Activated CD8-positive, alpha-beta memory T cell treated with anti-CD3 and anti-CD28 coated beads, Interleukin-2, amount 50 U/mL, for 24 hours (primary cell): ENCODE results near the gene PALLD.
"Not testable (repeated sequence)": the region's sequence is repeated elsewhere in the genome, so short reads cannot be mapped to it uniquely, and the experiment has no call there.

Source experiments
- DNase-seq: peaks from one replicate; pipeline ENCODE4 v3.0.0-alpha.2; 2020; ENCODE audit errors: extremely low read depth

Gene PALLD

DNA sequence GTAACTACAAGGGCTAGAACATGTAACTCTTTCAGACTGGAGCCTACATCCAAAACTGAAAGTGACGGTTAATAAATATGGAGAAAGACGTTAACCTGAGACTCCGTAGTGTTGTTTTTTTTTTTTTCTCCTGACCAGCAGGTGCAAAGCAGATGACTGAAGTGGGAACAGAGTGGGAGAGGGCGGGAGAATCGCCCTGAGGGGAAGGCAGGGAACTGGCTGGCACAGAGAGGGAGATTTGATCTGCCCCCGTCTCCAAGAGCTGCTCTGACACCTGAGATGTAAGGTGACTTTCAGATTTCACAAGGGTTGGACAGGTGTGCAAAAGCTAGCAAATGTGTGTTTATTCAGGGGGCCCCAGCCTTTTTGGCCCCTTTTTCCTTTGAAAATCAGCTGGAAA is 180.2 kb downstream of the PALLD start:
- no peak for DNase-seq

DNA sequence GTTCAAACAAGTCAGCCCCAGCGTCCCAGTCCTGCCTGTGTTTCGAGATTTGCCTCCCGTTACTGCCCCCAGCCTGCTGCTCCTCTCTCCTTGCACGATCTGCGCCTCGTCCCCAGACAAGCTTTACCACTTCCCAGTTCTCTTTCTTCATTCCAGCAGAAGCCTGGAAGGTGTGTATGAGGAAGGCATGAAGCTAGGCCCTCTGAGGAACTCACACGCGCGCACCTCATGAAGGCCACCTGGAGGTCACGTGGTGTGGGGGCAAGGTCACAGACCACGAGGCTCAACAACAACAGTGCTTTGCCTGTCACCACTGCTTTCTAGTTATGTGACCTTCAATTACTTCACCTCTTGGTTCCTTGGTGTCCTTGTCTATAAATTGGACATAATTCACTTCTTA is 181.0 kb downstream of the PALLD start:
- no peak for DNase-seq

- no peak for DNase-seq
These were observed 182.0 kb downstream of the PALLD start for GRCh38 chr4:168678751-168679366.

DNA sequence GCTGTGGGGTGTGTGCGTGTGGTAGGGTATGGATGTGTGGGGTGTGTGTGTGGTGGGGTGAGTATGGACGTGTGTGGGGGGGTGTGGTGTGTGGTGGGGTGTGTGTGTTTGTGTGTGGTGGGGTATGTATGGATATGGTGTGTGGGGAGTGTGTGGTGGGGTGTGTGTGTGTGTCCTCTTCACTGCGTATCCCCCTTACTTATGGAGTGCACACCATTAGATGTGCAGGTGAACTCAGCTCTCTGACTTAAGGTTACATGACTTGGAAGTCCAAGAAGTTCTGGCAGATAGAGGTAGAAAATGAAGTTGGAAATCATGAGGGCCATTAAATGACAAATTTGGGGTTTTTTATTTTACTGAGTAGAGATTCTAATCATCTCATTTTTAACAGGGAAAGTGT is 182.5 kb downstream of the PALLD start:
- DNase-seq, result no peak

GRCh38 chr4:168679819-168680218 is 183.0 kb downstream of the PALLD start:
- DNase-seq, result no peak

DNA sequence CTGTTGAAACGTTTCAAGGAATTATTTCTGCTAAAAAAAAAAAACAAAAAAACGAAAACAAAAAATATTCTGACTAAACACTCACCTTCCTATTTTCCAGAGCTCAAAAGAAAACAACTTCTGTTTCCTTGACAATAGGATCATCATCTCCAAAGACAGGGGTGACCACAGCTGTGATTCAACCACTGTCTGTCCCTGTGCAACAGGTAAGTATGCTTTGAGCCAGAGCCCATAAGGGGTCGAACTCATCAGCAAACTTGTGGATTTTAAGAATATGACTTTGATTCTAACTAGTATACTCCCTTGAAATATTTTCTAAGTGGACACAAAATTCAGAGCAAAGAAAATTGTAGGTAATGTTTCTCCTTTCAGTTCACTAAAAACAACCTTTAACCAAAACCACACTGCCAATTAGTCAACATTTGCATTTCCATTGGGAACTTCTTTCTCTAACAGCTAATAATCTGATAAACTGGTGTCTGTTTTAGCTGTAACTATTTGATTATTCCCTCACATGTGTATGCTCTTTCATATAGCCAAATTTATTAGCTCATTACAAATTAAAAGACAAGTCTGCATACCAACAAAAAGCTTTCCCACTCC is 186.1 kb downstream of the PALLD start:
- DNase-seq, result no peak

DNA sequence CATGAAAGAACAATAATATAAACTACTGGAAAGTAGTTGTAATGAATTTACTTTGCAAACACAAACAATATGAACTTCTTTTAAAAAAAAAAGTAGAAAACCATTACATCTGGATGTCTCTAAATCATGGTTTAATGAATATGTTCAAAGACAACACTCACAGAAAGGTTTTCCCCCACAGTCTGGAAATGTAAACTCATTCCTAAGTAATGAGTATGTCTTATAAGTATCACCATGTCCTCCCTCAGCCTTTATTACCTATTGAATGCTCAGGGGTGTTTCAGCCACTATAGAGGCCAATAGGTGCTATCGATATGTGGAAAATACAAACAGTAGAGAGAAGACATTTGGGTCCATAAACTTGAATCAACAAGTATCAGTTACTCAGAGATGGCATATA is 186.7 kb downstream of the PALLD start:
- DNase-seq, result no peak

DNA sequence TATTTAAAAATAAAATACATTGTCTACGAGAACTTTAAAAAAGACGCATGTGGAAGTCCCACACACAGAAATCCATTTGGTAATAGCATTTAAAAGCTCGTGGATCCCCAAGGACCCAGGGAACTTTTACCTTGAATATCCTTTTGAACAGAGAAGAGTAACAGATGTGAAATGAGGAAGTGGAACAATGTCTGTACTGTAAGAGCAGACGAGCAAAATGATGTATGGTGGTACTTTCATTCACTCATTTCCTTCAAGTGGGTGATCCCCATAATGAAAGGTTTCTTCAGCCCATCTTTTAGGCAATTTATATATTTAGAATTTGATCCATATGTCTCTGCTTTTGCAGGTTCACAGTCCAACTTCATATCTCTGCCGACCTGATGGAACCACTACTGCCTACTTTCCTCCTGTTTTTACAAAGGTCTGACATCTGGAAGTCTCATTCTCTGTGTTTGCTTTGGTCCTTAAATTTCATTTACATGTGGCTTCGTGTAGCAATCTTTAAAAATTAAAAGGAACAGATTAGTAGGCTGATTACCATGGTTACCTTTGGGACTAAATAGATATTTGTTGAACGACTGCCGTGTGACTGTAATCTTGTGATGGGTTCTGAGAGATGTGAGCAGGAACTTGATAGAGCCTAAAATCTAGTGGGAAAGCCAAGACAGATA is 188.4 kb downstream of the PALLD start:
- DNase-seq, result no peak

DNA sequence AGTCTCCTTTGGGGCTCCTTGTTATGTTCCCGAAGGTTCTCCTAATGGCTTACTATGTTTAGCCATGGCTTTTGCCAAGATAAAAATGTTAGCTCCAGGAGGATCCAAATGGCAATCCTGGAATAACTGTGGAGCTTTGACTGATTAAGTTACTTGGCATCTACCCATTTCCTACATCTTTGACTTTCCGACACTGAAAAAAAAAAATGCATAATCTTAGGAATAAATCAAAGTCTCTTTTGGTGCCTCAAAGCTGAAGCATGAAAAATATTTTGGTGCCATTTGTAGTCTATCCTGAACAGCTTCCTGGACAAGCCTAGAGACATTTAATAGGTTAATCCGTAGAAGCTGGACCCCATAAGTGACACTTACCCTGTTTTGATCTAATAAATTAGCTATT is 191.7 kb downstream of the PALLD start:
- no peak for DNase-seq

DNA sequence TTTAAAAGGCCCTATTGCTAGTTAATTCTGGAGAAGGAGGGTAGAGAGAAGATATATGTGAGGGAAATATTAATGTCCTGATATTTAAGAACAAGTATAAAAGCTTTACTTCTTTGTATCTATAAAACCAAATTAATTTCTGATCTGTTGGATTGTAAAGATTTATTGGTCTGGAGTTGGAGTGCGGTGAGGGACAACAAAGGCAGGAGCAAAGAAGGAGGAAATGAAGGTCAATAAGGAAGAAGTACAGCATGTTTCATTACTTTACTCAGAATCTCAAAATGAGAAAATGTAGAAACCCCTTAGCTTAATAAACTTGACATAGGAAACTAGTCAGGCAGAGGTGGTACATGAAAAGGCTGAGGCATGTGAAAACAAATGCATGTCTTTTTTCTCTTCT is 192.9 kb downstream of the PALLD start:
- no peak for DNase-seq

DNA sequence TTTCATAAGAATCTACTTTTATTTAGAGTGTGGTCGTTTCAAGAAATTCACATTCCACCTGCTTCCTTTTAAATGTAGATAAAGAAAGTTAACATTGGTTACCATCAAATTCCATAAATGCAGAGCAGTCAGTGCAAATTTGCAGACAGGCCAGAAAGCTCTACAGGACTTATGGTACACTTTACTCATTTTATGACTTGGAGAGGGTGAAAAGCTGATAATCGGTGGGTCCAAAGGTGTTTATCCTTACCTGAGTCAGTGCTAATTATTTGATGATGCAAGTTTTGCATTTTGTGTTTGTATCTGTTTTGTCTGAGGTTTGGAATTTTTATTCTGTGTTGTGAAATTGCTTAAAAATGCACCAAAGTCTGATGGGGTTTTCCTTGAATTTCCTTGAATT is 193.3 kb downstream of the PALLD start:
- DNase-seq, result no peak

- DNase-seq, result no peak
These were observed 194.9 kb downstream of the PALLD start for GRCh38 chr4:168691631-168692369.

DNA sequence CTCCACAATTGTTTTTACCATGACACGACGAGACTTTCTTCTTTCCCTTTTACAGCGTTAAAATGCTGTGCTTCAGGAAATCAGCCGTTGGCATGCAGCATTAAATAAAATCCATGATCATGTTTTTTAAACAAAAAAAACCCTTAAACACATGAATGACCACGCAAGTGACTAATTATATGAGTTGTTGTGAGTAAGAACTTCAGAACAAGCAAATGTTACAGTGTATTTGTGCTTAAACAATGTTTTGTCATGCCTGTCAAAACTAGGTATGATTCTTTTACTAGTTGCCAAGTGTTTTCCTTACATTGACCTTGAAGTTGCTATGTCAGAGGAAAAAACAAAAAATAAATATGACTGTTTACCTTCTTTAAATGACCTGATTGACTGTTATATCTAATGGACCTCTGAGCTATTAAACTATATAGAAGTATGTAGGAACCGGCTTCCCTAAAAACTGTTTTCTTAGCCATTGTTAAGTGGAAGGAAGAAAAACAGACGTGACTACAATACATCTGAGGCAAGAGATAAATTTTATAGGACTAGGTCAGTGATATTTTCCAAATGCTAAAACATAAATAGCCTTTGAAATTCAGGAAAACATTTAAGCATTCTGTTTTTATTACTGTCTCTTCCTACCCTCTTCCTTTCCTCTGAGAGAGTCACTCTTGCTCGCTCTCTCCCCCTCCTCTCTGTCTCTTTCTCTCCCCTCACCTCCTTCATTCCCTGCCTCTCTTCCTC is 197.1 kb downstream of the PALLD start:
- DNase-seq, result no peak

DNA sequence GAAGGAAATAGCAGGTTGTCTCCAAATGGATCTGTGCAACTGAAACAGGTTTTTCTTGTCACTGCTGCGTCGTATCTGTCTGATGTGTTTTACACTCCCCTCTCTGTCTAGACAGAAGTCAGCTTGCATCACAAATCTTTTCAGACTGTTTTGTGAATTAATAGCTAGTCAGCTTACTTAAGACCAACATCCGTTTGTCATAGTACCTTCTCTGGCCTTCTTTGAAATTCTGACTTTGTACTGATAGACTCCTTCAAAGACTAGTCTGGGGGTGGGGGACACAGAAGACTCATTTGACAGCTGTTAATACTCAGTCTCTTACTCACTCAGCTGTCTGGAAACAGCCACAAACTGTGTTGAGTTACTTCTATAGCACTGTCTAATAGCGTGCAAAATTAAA is 197.8 kb downstream of the PALLD start:
- DNase-seq, result no peak

GRCh38 chr4:168695288-168695687 is 198.4 kb downstream of the PALLD start:
- DNase-seq, result no peak

DNA sequence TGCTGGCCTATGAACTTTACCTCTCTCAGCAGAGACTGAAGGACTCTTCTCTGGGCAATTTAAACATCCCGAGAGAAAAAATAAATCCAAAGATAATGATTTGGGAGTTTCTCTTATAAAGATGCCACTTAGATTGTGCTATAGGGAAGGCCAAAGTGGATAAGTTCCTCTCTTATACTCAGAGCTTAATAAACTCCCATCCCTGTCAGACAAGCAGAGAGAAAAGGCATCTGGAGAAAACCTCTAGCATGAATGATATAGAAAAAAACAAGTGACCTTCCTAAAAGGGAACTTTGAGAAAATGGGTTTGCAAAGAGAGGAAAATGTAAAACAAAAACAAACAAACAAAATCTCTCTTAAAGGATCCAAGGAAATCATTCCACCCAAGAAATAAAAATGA is 199.4 kb downstream of the PALLD start:
- DNase-seq, result no peak

DNA sequence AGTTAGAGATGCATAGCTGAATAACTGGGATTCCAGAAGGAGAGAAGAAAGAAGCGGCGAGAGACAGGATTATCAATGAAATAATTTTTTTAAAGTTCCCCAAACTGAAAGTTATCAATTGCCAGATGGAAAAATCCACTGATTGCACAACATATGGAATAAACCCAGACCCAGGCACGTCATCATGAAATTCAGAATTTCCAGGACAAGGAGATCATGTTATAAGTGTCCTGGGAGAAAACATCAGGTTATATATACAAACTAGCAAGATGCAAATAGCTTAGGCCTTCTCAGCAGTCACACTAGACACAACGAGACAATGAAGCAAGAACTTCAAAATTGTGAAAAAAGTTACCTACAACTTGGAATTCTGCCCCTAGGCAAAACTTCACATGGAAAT is 200.0 kb downstream of the PALLD start:
- DNase-seq, result no peak

DNA sequence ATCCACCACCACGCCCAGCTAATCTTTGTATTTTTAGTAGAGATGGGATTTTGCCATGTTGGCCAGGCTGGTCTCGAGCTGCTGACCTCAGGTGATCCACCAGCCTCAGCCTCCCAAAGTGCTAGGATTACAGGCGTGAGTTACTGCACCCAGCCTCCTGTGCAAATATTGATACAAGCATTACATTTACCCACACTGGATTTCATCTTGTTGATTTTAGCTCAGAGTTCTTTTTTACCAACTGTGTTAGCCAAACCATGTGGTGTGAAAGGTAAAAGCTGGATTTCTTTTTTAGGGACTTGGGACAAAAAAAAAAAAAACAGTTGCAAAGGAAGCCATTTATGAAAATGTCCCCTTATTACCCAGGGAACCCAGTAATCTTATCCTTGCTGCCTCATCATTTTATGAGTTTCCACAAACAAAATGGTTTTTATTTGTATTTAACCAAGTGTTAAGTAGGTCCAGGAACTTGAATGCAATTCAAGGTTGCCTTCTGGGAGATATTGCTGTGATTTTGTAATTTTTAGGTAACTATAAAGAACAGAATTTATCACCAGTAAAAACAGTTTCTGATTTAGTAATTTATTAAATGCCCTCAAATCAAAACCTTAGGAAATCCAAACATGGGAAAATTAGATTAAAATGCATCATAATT is 202.5 kb downstream of the PALLD start:
- no peak for DNase-seq

DNA sequence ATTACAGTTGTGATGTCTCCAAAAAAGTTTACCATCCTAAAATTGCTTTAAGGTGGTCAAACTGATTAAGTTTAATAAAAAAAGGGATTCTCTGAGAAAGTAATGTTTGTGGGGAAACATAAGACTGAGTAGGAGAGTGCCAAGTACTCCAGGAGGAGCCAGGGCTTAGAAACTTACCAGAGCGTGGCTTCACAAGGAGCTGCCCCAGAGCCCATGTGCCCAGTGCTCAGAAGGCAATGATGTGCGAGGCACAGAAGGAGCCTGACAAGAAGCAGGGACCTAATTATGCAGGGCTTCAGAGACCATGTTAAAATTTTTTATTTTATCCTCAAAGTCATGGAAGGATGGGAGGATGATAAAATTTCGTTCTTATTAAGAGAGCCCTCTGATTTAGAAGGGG is 204.2 kb downstream of the PALLD start:
- DNase-seq, result no peak

DNA sequence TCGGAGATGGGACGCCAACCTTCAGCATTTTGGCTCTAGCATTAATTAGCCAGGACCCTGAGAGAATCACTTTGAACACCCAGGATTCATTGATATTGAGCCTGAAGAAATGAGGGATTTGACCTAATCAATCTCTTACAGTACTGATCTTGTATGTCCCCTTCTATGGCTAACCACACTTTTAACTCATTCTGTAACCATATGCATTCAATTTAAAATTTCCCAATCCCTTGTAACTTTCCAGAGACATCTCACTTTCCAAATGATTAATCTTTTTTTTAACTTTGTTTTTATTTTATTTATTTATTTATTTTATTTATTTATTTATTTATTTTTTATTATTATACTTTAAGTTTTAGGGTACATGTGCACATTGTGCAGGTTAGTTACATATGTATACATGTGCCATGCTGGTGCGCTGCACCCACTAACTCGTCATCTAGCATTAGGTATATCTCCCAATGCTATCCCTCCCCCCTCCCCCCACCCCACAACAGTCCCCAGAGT is 205.8 kb downstream of the PALLD start:
- not testable (repeated sequence) for DNase-seq

DNA sequence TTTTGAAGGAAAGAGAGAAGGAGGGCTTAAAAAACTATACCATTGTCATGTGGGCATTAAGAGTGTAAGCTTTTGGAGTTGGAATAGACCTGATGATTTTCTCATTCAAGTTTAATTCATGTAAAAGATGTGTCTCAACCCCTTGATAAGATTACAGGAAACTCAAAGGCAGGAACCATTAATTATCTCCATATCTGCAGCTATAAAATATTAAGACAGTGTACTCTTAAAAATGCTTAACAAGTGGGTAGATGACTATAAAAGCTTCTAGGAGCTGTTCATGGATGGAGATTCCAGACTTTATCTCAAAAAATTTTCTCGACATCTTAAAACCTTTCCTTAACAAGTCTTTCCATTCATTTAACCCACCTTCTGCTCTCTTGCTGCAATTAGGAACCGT is 208.3 kb downstream of the PALLD start:
- no peak for DNase-seq
